GM12878 (cell line): ENCODE data around the gene CACNG5. TPM values are rescaled to one million over a fixed set of nuclear protein-coding genes. Genes with fewer than 3 reads are reported as not detected.

ENCODE experiments used
- ATAC-seq: fragments of 200-7000 bp; cut with Tn5 transposase; 3 replicates; pipeline ENCODE4 v1.9.1; 2020; ENCODE audit warnings: mild to moderate bottlenecking, moderate library complexity
- BruUV-seq: library from RNA; stranded (reverse); fragments of 400-500 nt; replicated peaks from 2 replicates; lab custom pipeline; 2021; lab: Mats Ljungman, UMichigan
- CTCF ChIA-PET: fragments of 300-600 bp; sonication (Branson Sonifier 250); formaldehyde crosslinking; extraction: SDS; loops from one replicate; lab custom pipeline; 2021; ENCODE audit warnings: inconsistent platforms; lab: Yijun Ruan, JAX
- POLR2A ChIA-PET: fragments of 350-600 bp; formaldehyde crosslinking; extraction: SDS; loops from one replicate; lab custom pipeline; 2021; ENCODE audit warnings: inconsistent platforms; lab: Charles Lee
- RAD21 ChIA-PET: fragments of 300-600 bp; sonication (Branson Sonifier 250); formaldehyde crosslinking; loops from one replicate; lab custom pipeline; 2023; ENCODE audit warnings: antibody characterized with exemption; ENCODE audit not compliant: unreplicated experiment; lab: Charles Lee
- SMC1A ChIA-PET: fragments of 300-600 bp; sonication (Branson Sonifier 250); formaldehyde crosslinking; loops from one replicate; lab custom pipeline; 2023; ENCODE audit not compliant: unreplicated experiment, uncharacterized antibody; lab: Charles Lee
- DNase-seq: peaks from one replicate; pipeline ENCODE4 v3.0.0-alpha.2; 2011; ENCODE audit warnings: low read depth, low spot score
- FAIRE-seq: peaks from 3 replicates; lab custom pipeline; 2011; peaks lifted over from hg19 to GRCh38; lab: Jason Lieb, UNC
- H2AFZ ChIP-seq: 2 replicates; pipeline ENCODE4 v1.6.0; 2011; ENCODE audit warnings: low read depth, low read length, control low read depth; ENCODE audit not compliant: control insufficient read depth
- H3K27ac ChIP-seq: 2 replicates; pipeline ENCODE4 v1.5.1; 2011; ENCODE audit warnings: control low read depth; ENCODE audit not compliant: control insufficient read depth, insufficient read depth
- H3K27me3 ChIP-seq, 2 experiments: replicated peaks in 1 of 2; 2 replicates each; pipeline versions ENCODE4 v1.6.0 to v1.6.1; 2011; ENCODE audit warnings: low read length in 1 of 2; ENCODE audit not compliant: control insufficient read depth in 2 of 2, insufficient read depth in 2 of 2
- H3K36me3 ChIP-seq, 2 experiments: 2 replicates each; pipeline ENCODE4 v1.5.1; 2011; ENCODE audit warnings: low read length in 1 of 2; ENCODE audit not compliant: control insufficient read depth in 2 of 2, insufficient read depth in 2 of 2
- H3K4me1 ChIP-seq: 2 replicates; pipeline ENCODE4 v1.6.1; 2011; ENCODE audit warnings: mild to moderate bottlenecking, low read length, moderate library complexity, mixed read lengths; ENCODE audit not compliant: control insufficient read depth, insufficient read depth
- H3K4me2 ChIP-seq: 2 replicates; pipeline ENCODE4 v1.6.0; 2011; ENCODE audit warnings: control low read depth; ENCODE audit not compliant: control insufficient read depth, insufficient read depth
- H3K4me3 ChIP-seq: fragments of 200-600 bp; sonication (generic); 2 replicates; pipeline ENCODE4 v1.5.1; 2016
- H3K79me2 ChIP-seq: 2 replicates; pipeline ENCODE4 v1.6.0; 2011; ENCODE audit warnings: low read length; ENCODE audit not compliant: control insufficient read depth, insufficient read depth
- H3K9ac ChIP-seq: 2 replicates; pipeline ENCODE4 v1.8.0; 2011; ENCODE audit warnings: low read length, control low read depth, mixed read lengths; ENCODE audit not compliant: control insufficient read depth, insufficient read depth
- H3K9me3 ChIP-seq: replicated peaks from 3 replicates; pipeline ENCODE4 v1.5.1; 2011; ENCODE audit warnings: mild to moderate bottlenecking, low read length; ENCODE audit not compliant: control insufficient read depth, insufficient read depth
- H4K20me1 ChIP-seq: 2 replicates; pipeline ENCODE4 v1.6.0; 2011; ENCODE audit not compliant: control insufficient read depth, insufficient read depth
- BRCA1 ChIP-seq: IDR thresholded peaks from 2 replicates; pipeline ENCODE4 v1.6.1; 2011; ENCODE audit warnings: low read depth, low read length, improper control_type of control experiment
- ESRRA ChIP-seq: IDR thresholded peaks from 2 replicates; pipeline ENCODE4 v1.6.1; 2012; ENCODE audit warnings: mild to moderate bottlenecking, low read length, improper control_type of control experiment
- FOS ChIP-seq: IDR thresholded peaks from 3 replicates; pipeline ENCODE4 v1.6.1; 2011; ENCODE audit warnings: borderline replicate concordance; ENCODE audit not compliant: insufficient read length; ENCODE audit errors: extremely low read depth
- MTA2 ChIP-seq: fragments of 450-650 bp; IDR thresholded peaks from 2 replicates; pipeline ENCODE4 v1.6.1; 2016; ENCODE audit warnings: low read depth, mild to moderate bottlenecking, moderate library complexity
- NFIC ChIP-seq: IDR thresholded peaks from 2 replicates; pipeline ENCODE4 v1.6.1; 2012; ENCODE audit warnings: low read depth, mild to moderate bottlenecking, inconsistent platforms, low read length, moderate library complexity
- NRF1 ChIP-seq: conservative IDR thresholded peaks from 2 replicates; pipeline ENCODE4 v1.6.1; 2011; ENCODE audit warnings: mild to moderate bottlenecking, low read depth, low read length, improper control_type of control experiment
- POLR2AphosphoS5 ChIP-seq: IDR thresholded peaks from 2 replicates; pipeline ENCODE4 v1.6.1; 2011; ENCODE audit warnings: mild to moderate bottlenecking, low read length, inconsistent platforms
- RUNX3 ChIP-seq: IDR thresholded peaks from 2 replicates; pipeline ENCODE4 v1.6.1; 2012; ENCODE audit warnings: low read length, inconsistent platforms
- SIX5 ChIP-seq: IDR thresholded peaks from 2 replicates; pipeline ENCODE4 v1.6.1; 2011; ENCODE audit warnings: mild to moderate bottlenecking, low read depth, low read length, moderate library complexity; ENCODE audit not compliant: severe bottlenecking
- SMAD1 ChIP-seq: fragments of 450-650 bp; IDR thresholded peaks from 2 replicates; pipeline ENCODE4 v1.6.1; 2018; ENCODE audit warnings: mild to moderate bottlenecking, low read depth; ENCODE audit not compliant: partially characterized antibody
- SMAD5 ChIP-seq: IDR thresholded peaks from 2 replicates; pipeline ENCODE4 v1.6.1; 2016; ENCODE audit warnings: antibody characterized with exemption, low read depth
- SREBF1 ChIP-seq: IDR thresholded peaks from 2 replicates; pipeline ENCODE4 v1.6.1; 2012; ENCODE audit warnings: mild to moderate bottlenecking, low read length
- STAT1 ChIP-seq: fragments of 450-650 bp; conservative IDR thresholded peaks from 2 replicates; pipeline ENCODE4 v1.6.1; 2014; ENCODE audit warnings: antibody characterized with exemption, mild to moderate bottlenecking
- SUZ12 ChIP-seq: fragments of 200-600 bp; sonication (generic); IDR thresholded peaks from one replicate; pipeline ENCODE4 v1.6.1; 2018; ENCODE audit warnings: antibody characterized with exemption, mild to moderate bottlenecking; ENCODE audit not compliant: unreplicated experiment
- TCF3 ChIP-seq: IDR thresholded peaks from 2 replicates; pipeline ENCODE4 v1.6.1; 2012; ENCODE audit warnings: low read depth, mild to moderate bottlenecking, low read length, borderline replicate concordance; ENCODE audit not compliant: insufficient read depth
- WRNIP1 ChIP-seq: IDR thresholded peaks from 2 replicates; pipeline ENCODE4 v1.6.1; 2011; ENCODE audit warnings: low read depth, low read length, improper control_type of control experiment, borderline replicate concordance
- ZNF217 ChIP-seq: fragments of 450-650 bp; IDR thresholded peaks from 2 replicates; pipeline ENCODE4 v1.6.1; 2017; ENCODE audit warnings: antibody characterized with exemption, mild to moderate bottlenecking
- ZNF24 ChIP-seq: fragments of 450-650 bp; IDR thresholded peaks from 2 replicates; pipeline ENCODE4 v1.6.1; 2017; ENCODE audit warnings: antibody characterized with exemption, mild to moderate bottlenecking
- ZNF274 ChIP-seq: IDR thresholded peaks from one replicate; pipeline ENCODE4 v1.8.0; 2011; ENCODE audit not compliant: insufficient read length, insufficient read depth
- ZNF622 ChIP-seq: fragments of 450-650 bp; IDR thresholded peaks from 2 replicates; pipeline ENCODE4 v1.6.1; 2017; ENCODE audit warnings: mild to moderate bottlenecking, inconsistent platforms
- WGBS: methylation state at CpG from one replicate; pipeline ENCODE4 v1.1.6; 2016; ENCODE audit warnings: low lambda C conversion rate; ENCODE audit not compliant: insufficient replicate concordance, insufficient coverage; ENCODE audit errors: missing lambda C conversion rate; 5-methylcytosine and 5-hydroxymethylcytosine counted together
- in situ Hi-C: fragments of 300-500 bp; cut with MboI; formaldehyde crosslinking; loops from 9 replicates; pipeline ENCODE4 v1.14.3; 2018; ENCODE audit warnings: mixed read lengths
- intact Hi-C: fragments of 100-400 bp; cut with micrococcal nuclease; formaldehyde crosslinking; loops from one replicate; pipeline ENCODE4 v1.14.2; 2022; ENCODE audit not compliant: unreplicated experiment
- polyA plus RNA-seq, 11 experiments: library from polyadenylated mRNA; depleted of rRNA in 4 of 11; unstranded in 6 of 11; stranded (reverse) in 5 of 11; fragments of >200 nt; fragmentation: Nextera tagmentation in 4 of 11; fragmentation: Illumina TruSeq in 1 of 11; extraction: Ambion mirVana in 4 of 11; extraction: Trizol in 1 of 11; gene quantifications; 1 replicate in 1 of 11; 2 replicates in 10 of 11; pipeline versions ENCODE4 v1.2.1 to v1.2.3, GENCODE V29; 2011 to 2016; ENCODE audit warnings: inconsistent platforms in 2 of 11, missing spikeins in 2 of 11, low read depth in 1 of 11
- total RNA-seq, 4 experiments: library from RNA; depleted of rRNA in 3 of 4; stranded (reverse); fragments of >200 nt in 3 of 4; fragmentation: Illumina TruSeq in 1 of 4; extraction: Trizol in 1 of 4; gene quantifications; 2 replicates each; pipeline versions ENCODE4 v1.2.1 to v1.2.3, GENCODE V29; 2013 to 2021

The CACNG5 gene
- total and polyA plus RNA-seq, 10 of the 15 experiments (the other 5 are each of a cell fraction or from before 2014, with no cell fraction given): not detected

- DNase-seq: no peak
- ATAC-seq: no peak
- Histone ChIP-seq H3K27me3 (no peaks in the 10 kb centered on the region), H3K36me3 (no peaks in the 10 kb centered on the region), H3K4me2 (no peak overlapping the region), H3K27ac (no peak overlapping the region), H3K79me2 (no peaks in the 10 kb centered on the region), H4K20me1 (no peaks in the 10 kb centered on the region), H2AFZ (no peak overlapping the region), H3K9me3 (no peaks in the 10 kb centered on the region), H3K9ac (no peak overlapping the region), H3K4me3 (no peak overlapping the region), H3K4me1 (no peaks in the 10 kb centered on the region)
- WGBS: 11% methylated on average over 3 of the region's 4 CpGs
- FAIRE-seq: no peak
- intact Hi-C loops (no loop called here), in situ Hi-C loops (no loop called here)
- ChIA-PET SMC1A (no interaction called here), CTCF (interaction anchor here (0.9 kb wide), 1 partner anchor 10 kb away, joined by 3 read pairs; no protein-coding TSS in a partner anchor), RAD21 (no interaction called here), POLR2A (interaction anchor here (0.5 kb wide), 1 partner anchor 112 kb away, joined by 5 read pairs; no protein-coding TSS in a partner anchor)
- no TSS peak for BruUV-seq
- no peak for TF ChIP-seq FOS
- TF ChIP-seq MTA2: no peak
- TF ChIP-seq ZNF622: no peak
- no peak for TF ChIP-seq RUNX3
- TF ChIP-seq ZNF217: no peak
- TF ChIP-seq SREBF1: no peak
- TF ChIP-seq WRNIP1: no peak
- no peak for TF ChIP-seq ZNF274
- TF ChIP-seq TCF3: no peak
- TF ChIP-seq SUZ12: no peak
- TF ChIP-seq SIX5: no peak
- no peak for TF ChIP-seq STAT1
- TF ChIP-seq POLR2AphosphoS5: no peak
- TF ChIP-seq NFIC: no peak
- TF ChIP-seq BRCA1: no peak
- no peak for TF ChIP-seq NRF1
- TF ChIP-seq ZNF24: no peak
- TF ChIP-seq SMAD1: no peak
- TF ChIP-seq SMAD5: no peak
- TF ChIP-seq ESRRA: no peak
Observed at GRCh38 chr17:66843627-66844026, 8.7 kb downstream of the CACNG5 start.
